Gastrocnemius medialis (tissue), 4 donors: ENCODE measurements around the gene IGFBP4. TPM values are rescaled to one million over a fixed set of nuclear protein-coding genes. Genes with fewer than 3 reads are reported as not detected.
A peak's percentile ranks its signal among the peaks of the same experiment; 100 is the strongest.

ENCODE experiments used
- ATAC-seq, 2 donors: fragments of 150-250 bp; one replicate each; pipeline ENCODE4 v1.9.1; 2016
- DNase-seq, 2 donors: peaks; one replicate each; pipeline ENCODE4 v3.0.0-alpha.2; 2019
- H3K27ac ChIP-seq, 4 donors: fragments of 200-600 bp; sonication (generic); 1 replicate in 1 of 4; 2 replicates in 3 of 4; pipeline ENCODE4 v1.5.1; 2016 to 2018; ENCODE audit warnings: mild to moderate bottlenecking in 2 of 4, moderate library complexity in 1 of 4
- H3K27me3 ChIP-seq, 3 donors: fragments of 200-600 bp; sonication (generic) in 2 of 3; 1 replicate in 1 of 3; 2 replicates in 2 of 3; pipeline versions ENCODE4 v1.5.1 to v1.6.0; 2016 to 2019; ENCODE audit warnings: mild to moderate bottlenecking in 1 of 3, moderate library complexity in 1 of 3
- H3K36me3 ChIP-seq, 2 donors: fragments of 200-600 bp; sonication (generic) in 1 of 2; one replicate each; pipeline ENCODE4 v1.5.1; 2017 to 2018
- H3K4me1 ChIP-seq, 2 donors: fragments of 200-600 bp; sonication (generic) in 1 of 2; one replicate each; pipeline ENCODE4 v1.5.1; 2016 to 2017; ENCODE audit warnings: mild to moderate bottlenecking in 2 of 2
- H3K4me3 ChIP-seq, 4 donors: fragments of 200-600 bp; sonication (generic) in 3 of 4; 1 replicate in 1 of 4; 2 replicates in 3 of 4; pipeline ENCODE4 v1.5.1; 2016 to 2019; ENCODE audit warnings: mild to moderate bottlenecking in 2 of 4
- H3K9me3 ChIP-seq, 3 donors: fragments of 200-600 bp; sonication (generic) in 2 of 3; 1 replicate in 1 of 3; 2 replicates in 2 of 3; pipeline ENCODE4 v1.5.1; 2016 to 2019
- POLR2A ChIP-seq, 2 donors: fragments of 450-650 bp; IDR thresholded peaks; one replicate each; pipeline ENCODE4 v1.6.1; 2017; ENCODE audit warnings: antibody characterized with exemption in 2 of 2, mild to moderate bottlenecking in 2 of 2, moderate library complexity in 2 of 2
- in situ Hi-C, 4 donors: fragments of 200-750 bp; cut with MboI; loops; one replicate each; pipeline versions ENCODE4 v1.15.0 to v1.8.0; 2017; ENCODE audit warnings: low sequenced_read_pairs in 4 of 4
- intact Hi-C: fragments of 100-400 bp; cut with DNase I; formaldehyde crosslinking; loops from one replicate; pipeline ENCODE4 v1.15.1; 2023; ENCODE audit warnings: low total_unique reads
- total RNA-seq, 4 donors: library from RNA; depleted of rRNA; stranded (reverse); fragments of >200 nt; gene quantifications; one replicate each; pipeline versions ENCODE4 v1.1.0 to v1.2.3, GENCODE V29; 2016
- TF ChIP-seq, protein P1 (sequence below), 5 experiments: fragments of 450-650 bp in 3 of 5; fragments of 200-600 bp in 2 of 5; sonication (generic) in 2 of 5; IDR thresholded peaks in 4 of 5; conservative IDR thresholded peaks in 1 of 5; 1 replicate in 4 of 5; 2 replicates in 1 of 5; pipeline ENCODE4 v1.5.1; 2016 to 2019; ENCODE audit warnings: antibody characterized with exemption in 5 of 5, mild to moderate bottlenecking in 3 of 5, moderate library complexity in 3 of 5

Gene IGFBP4
- total RNA-seq, 4 donors from 2014 or later = 14.5 to 56.8 (median 36.5) TPM

DNA sequence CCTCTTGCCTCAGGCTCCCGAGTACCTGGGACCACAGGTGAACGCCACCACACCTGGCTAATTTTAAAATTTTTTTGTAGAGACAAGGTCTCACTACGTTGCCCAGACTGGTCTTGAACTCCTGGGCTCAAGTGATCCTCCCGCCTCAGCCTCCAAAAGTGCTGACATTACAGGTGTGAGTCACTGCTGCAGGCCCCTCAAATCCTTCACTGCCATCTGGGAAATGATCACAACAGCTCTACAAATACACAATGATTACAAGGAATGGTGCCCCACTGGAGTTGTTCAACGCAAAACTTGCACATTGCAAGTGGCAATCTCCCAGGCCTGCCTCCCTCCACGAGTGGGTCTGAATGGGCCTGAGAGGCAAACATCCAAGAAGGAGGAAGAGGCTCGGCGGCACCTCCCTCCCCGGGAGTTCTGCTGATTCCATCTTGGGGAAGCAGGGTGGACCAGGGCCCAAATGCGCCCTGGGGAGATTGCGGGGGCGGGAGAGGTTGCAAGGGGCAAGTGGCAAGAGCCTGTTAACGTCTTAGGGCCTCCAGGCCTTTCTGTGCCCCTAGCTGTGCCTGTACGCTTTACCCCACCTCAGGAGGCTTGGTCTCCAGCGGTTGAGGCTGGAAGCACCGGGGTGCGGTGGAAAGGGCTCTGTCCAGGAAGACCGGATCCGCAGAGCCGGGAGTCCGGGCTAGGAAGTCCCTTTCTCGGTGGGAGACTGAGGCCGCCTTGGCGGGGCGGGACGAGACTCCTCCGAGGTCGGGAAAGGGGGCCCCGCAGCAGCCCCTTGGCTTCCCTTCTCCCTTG is 656 bp upstream of the IGFBP4 start:
- Histone ChIP-seq H3K4me3 (peak overlapping the region; percentile 53 to 64 (median 57)), H3K4me1 (peaks cover 1 to 6% of the 10 kb centered on the region in 2 donors), H3K9me3 (no peaks in the 10 kb centered on the region), H3K27ac (peak overlapping the region; percentile 73 to 82 (median 78)), H3K36me3 (no peaks in the 10 kb centered on the region), H3K27me3 (peaks cover 0 to 2% (median 0%) of the 10 kb centered on the region in 3 donors)
- TF ChIP-seq, protein P1, sequence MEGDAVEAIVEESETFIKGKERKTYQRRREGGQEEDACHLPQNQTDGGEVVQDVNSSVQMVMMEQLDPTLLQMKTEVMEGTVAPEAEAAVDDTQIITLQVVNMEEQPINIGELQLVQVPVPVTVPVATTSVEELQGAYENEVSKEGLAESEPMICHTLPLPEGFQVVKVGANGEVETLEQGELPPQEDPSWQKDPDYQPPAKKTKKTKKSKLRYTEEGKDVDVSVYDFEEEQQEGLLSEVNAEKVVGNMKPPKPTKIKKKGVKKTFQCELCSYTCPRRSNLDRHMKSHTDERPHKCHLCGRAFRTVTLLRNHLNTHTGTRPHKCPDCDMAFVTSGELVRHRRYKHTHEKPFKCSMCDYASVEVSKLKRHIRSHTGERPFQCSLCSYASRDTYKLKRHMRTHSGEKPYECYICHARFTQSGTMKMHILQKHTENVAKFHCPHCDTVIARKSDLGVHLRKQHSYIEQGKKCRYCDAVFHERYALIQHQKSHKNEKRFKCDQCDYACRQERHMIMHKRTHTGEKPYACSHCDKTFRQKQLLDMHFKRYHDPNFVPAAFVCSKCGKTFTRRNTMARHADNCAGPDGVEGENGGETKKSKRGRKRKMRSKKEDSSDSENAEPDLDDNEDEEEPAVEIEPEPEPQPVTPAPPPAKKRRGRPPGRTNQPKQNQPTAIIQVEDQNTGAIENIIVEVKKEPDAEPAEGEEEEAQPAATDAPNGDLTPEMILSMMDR (IDR thresholded peaks at IDR 0.05 in 4 of 5, conservative IDR thresholded peaks at IDR 0.05 in 1 of 5) = no peak
- TF ChIP-seq POLR2A (IDR thresholded peaks at IDR 0.05) = no peak
- in situ Hi-C loops = loop anchor here (5.0 to 25.0 kb wide), 3 partner anchors 90 to 95 kb away; no protein-coding TSS in a partner anchor
- peak in 1 of 2 donors; percentile 43 for DNase-seq
- peak; percentile 24 to 28 for ATAC-seq
- intact Hi-C loops = loop anchor here (1.0 to 5.0 kb wide), 3 partner anchors 34 to 118 kb away; no protein-coding TSS in a partner anchor

DNA sequence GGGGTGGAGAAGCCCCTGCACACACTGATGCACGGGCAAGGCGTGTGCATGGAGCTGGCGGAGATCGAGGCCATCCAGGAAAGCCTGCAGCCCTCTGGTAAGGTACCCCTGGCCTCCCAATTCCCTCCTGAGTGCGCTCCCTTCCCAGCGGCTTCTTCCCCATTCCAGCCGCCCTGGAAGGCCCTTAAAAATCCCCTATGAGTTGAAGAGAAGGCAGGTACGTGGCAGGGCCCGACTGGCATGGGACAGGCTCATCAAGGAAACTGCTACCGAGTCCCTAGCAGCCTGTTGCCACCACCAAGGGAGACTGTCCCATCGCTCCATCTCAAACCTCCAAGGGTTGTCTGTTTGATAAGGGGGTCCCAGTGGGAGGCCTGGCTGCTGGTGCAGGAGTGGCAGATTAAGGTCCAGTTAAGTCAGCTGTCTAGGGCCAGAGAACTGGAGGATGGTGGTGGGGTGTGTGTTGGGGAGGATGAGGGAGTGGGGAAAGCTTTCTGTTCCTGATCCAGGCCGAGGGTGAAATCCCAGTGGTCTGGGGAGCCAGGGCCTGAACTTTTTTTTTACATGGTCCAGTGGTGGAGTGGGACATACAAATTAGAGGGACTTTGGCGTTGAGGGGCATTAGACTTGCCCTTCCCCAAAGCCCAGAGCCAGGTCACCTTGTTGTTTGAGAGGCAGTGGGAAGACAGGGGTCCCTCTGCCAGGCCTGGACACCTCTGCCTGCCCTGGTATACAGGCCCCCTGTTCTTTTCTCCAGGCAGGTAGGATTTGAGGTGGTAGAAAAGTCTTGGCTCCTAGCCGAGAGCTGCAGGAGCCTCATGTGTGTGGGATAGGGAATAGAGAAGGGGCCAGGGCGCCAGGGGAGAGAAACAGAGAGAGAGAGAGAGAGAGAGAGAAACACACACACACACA is 994 bp downstream of the IGFBP4 start:
- H3K9me3 ChIP-seq = no peaks in the 10 kb centered on the region
- in situ Hi-C loops = loop anchor here (5.0 to 25.0 kb wide), 3 partner anchors 88 to 93 kb away; no protein-coding TSS in a partner anchor
- ATAC-seq (no peak), DNase-seq (no peak)
- H3K27ac ChIP-seq = peak overlapping the region; percentile 48 to 82 (median 78)
- H3K36me3 ChIP-seq = no peaks in the 10 kb centered on the region
- TF ChIP-seq, protein P1 (IDR thresholded peaks at IDR 0.05 in 4 of 5, conservative IDR thresholded peaks at IDR 0.05 in 1 of 5) = peak in 2 of 5 experiments; percentile 4 to 8
- TF ChIP-seq POLR2A (IDR thresholded peaks at IDR 0.05) = no peak
- peak overlapping the region; percentile 49 to 64 (median 56) for H3K4me3 ChIP-seq
- H3K27me3 ChIP-seq = peaks cover 0 to 2% (median 0%) of the 10 kb centered on the region in 3 donors
- peaks cover 15 to 22% of the 10 kb centered on the region in 2 donors for H3K4me1 ChIP-seq
- intact Hi-C loops = loop anchor here (1.0 to 5.0 kb wide), 3 partner anchors 33 to 116 kb away; no protein-coding TSS in a partner anchor

DNA sequence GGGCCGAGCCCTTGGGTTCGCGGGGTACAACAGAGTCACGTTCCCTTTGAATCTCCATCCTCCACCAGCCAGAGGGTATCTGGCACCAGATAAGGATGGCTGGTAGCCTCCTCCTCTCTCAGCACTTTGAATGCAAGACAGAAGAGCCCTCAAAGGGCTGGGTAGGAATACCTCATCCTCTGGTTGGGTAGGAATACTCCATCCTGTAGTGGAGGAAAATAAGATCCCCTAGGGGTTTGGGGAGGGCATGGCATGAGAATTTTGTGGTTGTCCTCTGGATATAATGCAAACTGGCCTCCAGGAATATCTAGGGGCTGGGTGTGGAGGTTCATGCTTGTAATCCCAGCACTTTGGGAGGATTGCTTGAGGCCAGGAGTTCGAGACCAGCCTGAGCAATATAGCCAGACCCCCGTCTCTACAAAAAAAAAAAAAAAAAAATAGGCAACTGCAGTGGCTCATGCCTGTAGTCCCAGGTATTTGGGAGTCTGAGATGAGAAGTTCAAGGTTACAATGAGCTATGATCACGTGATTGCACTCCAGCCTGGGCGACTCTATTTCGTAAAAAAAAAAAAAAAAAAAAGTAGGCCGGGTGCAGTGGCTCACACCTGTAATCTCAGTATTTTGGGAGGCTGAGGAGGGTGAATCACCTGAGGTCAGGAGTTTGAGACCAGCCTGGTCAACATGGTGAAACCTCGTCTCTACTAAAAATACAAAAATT is 2.7 kb downstream of the IGFBP4 start:
- H3K4me1 ChIP-seq = peaks cover 25 to 29% of the 10 kb centered on the region in 2 donors
- no peaks in the 10 kb centered on the region for H3K36me3 ChIP-seq
- peak overlapping the region; percentile 49 to 64 (median 56) for H3K4me3 ChIP-seq
- in situ Hi-C loops (loop anchor here in 2 of 4 donors (10.0 to 25.0 kb wide), 2 partner anchors 89 to 91 kb away; no protein-coding TSS in a partner anchor), intact Hi-C loops (no loop called here)
- no peak for TF ChIP-seq POLR2A (IDR thresholded peaks at IDR 0.05)
- TF ChIP-seq, protein P1 (IDR thresholded peaks at IDR 0.05 in 4 of 5, conservative IDR thresholded peaks at IDR 0.05 in 1 of 5) = no peak
- peak overlapping the region; percentile 48 to 82 (median 78) for H3K27ac ChIP-seq
- DNase-seq (no peak), ATAC-seq (no peak)
- H3K9me3 ChIP-seq = no peaks in the 10 kb centered on the region
- H3K27me3 ChIP-seq = peaks cover 0 to 2% (median 0%) of the 10 kb centered on the region in 3 donors
